22Rv1 (cell line): ENCODE measurements around the gene LSM14A.
"Not testable (repeated sequence)": the region's sequence is repeated elsewhere in the genome, so short reads cannot be mapped to it uniquely, and the experiment has no call there.

Source experiments
- ZFX ChIP-seq: fragments of 450-650 bp; IDR thresholded peaks from 2 replicates; pipeline ENCODE4 v1.6.1; 2017; ENCODE audit warnings: antibody characterized with exemption, borderline replicate concordance
- TF ChIP-seq, protein P1 (sequence below): fragments of 450-650 bp; IDR thresholded peaks from 2 replicates; pipeline ENCODE4 v1.5.1; 2017; ENCODE audit warnings: mild to moderate bottlenecking

- TF ChIP-seq, protein P1, sequence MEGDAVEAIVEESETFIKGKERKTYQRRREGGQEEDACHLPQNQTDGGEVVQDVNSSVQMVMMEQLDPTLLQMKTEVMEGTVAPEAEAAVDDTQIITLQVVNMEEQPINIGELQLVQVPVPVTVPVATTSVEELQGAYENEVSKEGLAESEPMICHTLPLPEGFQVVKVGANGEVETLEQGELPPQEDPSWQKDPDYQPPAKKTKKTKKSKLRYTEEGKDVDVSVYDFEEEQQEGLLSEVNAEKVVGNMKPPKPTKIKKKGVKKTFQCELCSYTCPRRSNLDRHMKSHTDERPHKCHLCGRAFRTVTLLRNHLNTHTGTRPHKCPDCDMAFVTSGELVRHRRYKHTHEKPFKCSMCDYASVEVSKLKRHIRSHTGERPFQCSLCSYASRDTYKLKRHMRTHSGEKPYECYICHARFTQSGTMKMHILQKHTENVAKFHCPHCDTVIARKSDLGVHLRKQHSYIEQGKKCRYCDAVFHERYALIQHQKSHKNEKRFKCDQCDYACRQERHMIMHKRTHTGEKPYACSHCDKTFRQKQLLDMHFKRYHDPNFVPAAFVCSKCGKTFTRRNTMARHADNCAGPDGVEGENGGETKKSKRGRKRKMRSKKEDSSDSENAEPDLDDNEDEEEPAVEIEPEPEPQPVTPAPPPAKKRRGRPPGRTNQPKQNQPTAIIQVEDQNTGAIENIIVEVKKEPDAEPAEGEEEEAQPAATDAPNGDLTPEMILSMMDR: not testable (repeated sequence)
- not testable (repeated sequence) for TF ChIP-seq ZFX
These were observed 33.0 kb downstream of the LSM14A start for GRCh38 chr19:34205324-34205723.
